K562 (cell line): ENCODE data around the gene PTRH1. TPM values are rescaled to one million over a fixed set of nuclear protein-coding genes. Genes with fewer than 3 reads are reported as not detected.

Experiments used
- AFF1 ChIP-seq, 2 experiments: fragments of 450-650 bp; IDR thresholded peaks; 2 replicates each; pipeline ENCODE4 v1.6.1; 2018; ENCODE audit warnings: mild to moderate bottlenecking in 2 of 2, low read depth in 1 of 2; ENCODE audit not compliant: partially characterized antibody in 2 of 2
- GTF3C2 ChIP-seq: IDR thresholded peaks from 3 replicates; pipeline ENCODE4 v1.6.1; 2011; ENCODE audit warnings: borderline replicate concordance, mild to moderate bottlenecking, moderate library complexity; ENCODE audit not compliant: insufficient read length; ENCODE audit errors: extremely low read depth
- HMGXB4 ChIP-seq: sonication (generic); formaldehyde crosslinking; IDR thresholded peaks from 2 replicates; pipeline ENCODE4 v1.8.1; 2023; ENCODE audit warnings: mild to moderate bottlenecking, missing genetic modification reagents
- IRF2 ChIP-seq: sonication (generic); formaldehyde crosslinking; IDR thresholded peaks from 2 replicates; pipeline ENCODE4 v1.8.1; 2022; ENCODE audit warnings: mild to moderate bottlenecking, missing genetic modification reagents
- KLF10 ChIP-seq: fragments of 250-450 bp; sonication (Bioruptor Pico); IDR thresholded peaks from 2 replicates; pipeline ENCODE4 v1.6.1; 2021; ENCODE audit warnings: matching md5 sums
- ZNF347 ChIP-seq: fragments of 450-650 bp; formaldehyde crosslinking; IDR thresholded peaks from 2 replicates; pipeline ENCODE4 v1.4.0; 2020; ENCODE audit warnings: low read depth, mild to moderate bottlenecking, moderate library complexity
- ZNF407 ChIP-seq: fragments of 450-650 bp; IDR thresholded peaks from 2 replicates; pipeline ENCODE4 v1.6.1; 2016; ENCODE audit warnings: low read depth
- polyA plus RNA-seq, 8 experiments: library from polyadenylated mRNA; depleted of rRNA in 4 of 8; stranded (reverse) in 5 of 8; unstranded in 3 of 8; fragments of >200 nt; fragmentation: Nextera tagmentation in 2 of 8; fragmentation: Illumina TruSeq in 1 of 8; extraction: Ambion mirVana in 2 of 8; extraction: Trizol in 1 of 8; gene quantifications; 2 replicates each; pipeline versions ENCODE4 v1.2.1 to v1.2.3, GENCODE V29; 2011 to 2014; ENCODE audit warnings: inconsistent platforms in 1 of 8, missing spikeins in 1 of 8
- total RNA-seq, 7 experiments: library from RNA; depleted of rRNA in 6 of 7; stranded (reverse); fragments of >200 nt in 6 of 7; fragmentation: Illumina TruSeq in 2 of 7; extraction: Trizol in 2 of 7; gene quantifications; 2 replicates each; pipeline versions ENCODE4 v1.2.1 to v1.2.3, GENCODE V29; 2011 to 2021; ENCODE audit warnings: low replicate concordance in 1 of 7

Gene PTRH1
- total and polyA plus RNA-seq, 9 of the 15 experiments (the other 6 are each of a cell fraction or from before 2014, with no cell fraction given), result 0.63 to 43.1 (median 5.7) TPM

GRCh38 chr9:127698985-127699670 lies 16.3 kb downstream of the PTRH1 start (continued):
- TF ChIP-seq HMGXB4 (CRISPR knock-in tag), result no peak
- peak; percentile 22 for TF ChIP-seq GTF3C2
- no peak for TF ChIP-seq AFF1 (IDR thresholded peaks at IDR 0.05; ENCODE audit: low read depth in 1 of 2, partially characterized antibody in 2 of 2)
- TF ChIP-seq IRF2 (CRISPR knock-in tag), result no peak
- no peak for TF ChIP-seq ZNF347
- TF ChIP-seq KLF10, result no peak
- TF ChIP-seq ZNF407, result no peak
